HG03354 (cell line): ENCODE results near the gene OR4C45.
"Not testable (repeated sequence)": the region's sequence is repeated elsewhere in the genome, so short reads cannot be mapped to it uniquely, and the experiment has no call there.

ENCODE experiments used
- ATAC-seq: cut with Tn5 transposase; IDR thresholded peaks from one replicate; pipeline ENCODE4 v1.9.1; 2021; ENCODE audit warnings: mild to moderate bottlenecking; ENCODE audit not compliant: unreplicated experiment, poor library complexity, severe bottlenecking

OR4C45 gene

GRCh38 chr11:50032574-50032973 is at the start of gene OR4C45:
Gene OR4C45 (plus strand): TSS chr11:50032874.
- ATAC-seq = no peak

DNA sequence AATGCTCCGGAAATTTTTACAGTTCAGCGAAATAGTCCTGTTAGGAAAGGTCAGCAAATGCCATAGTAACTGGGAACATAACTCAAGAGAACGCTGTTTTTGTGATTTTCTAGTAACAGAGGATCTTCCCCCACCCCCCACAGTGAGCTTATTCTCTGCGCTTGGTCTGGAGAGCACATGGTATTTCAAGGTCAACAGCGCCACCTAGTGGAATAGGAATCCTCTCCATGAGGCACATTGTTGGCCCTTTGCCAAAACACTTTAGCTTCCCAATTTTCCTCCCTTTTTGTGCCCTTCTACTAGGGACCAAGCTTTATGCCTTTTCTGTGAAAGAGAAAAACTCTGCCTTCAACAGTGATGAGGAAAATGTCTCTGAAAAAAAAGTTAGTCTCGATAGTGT is 37.1 kb upstream of the OR4C45 start:
- ATAC-seq = peak; percentile 50

GRCh38 chr11:50030193-50030592 is 2.5 kb upstream of the OR4C45 start:
- ATAC-seq = no peak

DNA sequence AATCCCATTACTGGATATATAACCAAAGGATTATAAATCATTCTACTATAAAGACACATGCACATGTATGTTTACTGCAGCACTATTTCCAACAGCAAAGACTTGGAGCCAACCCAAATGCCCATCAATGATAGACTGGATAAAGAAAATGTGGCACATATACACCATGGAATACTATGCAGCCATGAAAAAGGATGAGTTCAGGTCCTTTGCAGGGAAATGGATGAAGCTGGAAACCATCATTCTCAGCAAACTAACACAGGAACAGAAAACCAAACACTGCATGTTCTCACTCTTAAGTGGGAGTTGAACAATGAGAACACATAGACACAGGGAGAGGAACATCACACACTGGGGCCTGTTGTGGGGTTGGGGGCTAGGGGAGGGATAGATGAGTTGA is 3.6 kb downstream of the OR4C45 start:
- ATAC-seq = not testable (repeated sequence)

- ATAC-seq = no peak
Observed at GRCh38 chr11:50037251-50037650, 4.6 kb downstream of the OR4C45 start.

DNA sequence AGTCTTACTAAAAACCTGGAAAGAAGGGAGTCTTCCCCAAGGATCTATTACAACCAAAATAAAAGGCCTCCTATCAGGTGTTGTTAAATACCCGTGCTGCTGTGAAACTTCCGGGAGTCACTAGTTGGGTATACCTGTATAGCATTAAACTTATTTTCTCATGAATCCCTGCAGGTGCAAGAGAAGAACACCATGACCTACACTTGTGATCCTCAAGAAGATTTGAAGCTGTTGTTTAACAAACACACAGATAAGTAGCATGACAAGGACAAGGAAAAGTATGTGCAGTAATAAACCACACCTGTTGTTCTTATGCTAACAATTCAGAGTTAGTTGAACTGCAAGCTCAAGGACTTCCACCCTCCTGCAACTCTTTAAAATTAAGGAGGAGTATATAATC is 12.0 kb downstream of the OR4C45 start:
- ATAC-seq = no peak

- not testable (repeated sequence) for ATAC-seq
Observed at GRCh38 chr11:50063056-50063455, 30.4 kb downstream of the OR4C45 start.

GRCh38 chr11:50070389-50070788 is 37.7 kb downstream of the OR4C45 start:
- ATAC-seq = no peak

DNA sequence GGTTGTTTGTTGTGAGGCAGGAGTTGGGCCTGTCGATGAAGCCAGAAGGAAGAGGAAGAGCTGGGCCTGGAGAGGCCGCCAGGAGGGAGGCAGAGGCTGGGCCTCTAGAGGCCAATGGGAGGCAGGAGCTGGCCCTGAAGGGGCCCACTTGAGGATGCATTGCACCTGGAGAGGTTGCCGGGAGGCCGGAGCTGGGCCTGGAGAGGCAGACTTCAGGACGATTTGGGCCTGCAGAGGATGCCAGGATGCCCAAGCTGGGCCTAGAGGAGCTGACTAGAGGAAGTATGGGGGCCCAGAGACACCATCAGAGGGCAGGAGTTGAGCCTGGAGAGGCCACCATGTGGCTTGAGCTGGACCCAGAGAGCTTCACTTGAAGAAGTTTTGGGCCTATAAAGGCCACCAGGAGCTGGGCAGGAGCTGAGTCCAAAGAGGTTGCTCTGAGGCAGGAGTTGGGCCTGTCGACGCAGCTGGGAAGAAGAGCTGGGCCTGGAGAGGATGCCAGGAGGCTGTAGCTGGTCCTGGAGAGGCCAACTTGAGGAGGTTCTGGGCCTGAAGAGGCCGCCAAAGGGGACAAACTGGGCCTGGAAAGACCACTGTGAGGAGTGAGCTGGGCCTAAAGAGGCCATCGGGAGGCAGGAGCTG is 39.0 kb downstream of the OR4C45 start:
- no peak for ATAC-seq

DNA sequence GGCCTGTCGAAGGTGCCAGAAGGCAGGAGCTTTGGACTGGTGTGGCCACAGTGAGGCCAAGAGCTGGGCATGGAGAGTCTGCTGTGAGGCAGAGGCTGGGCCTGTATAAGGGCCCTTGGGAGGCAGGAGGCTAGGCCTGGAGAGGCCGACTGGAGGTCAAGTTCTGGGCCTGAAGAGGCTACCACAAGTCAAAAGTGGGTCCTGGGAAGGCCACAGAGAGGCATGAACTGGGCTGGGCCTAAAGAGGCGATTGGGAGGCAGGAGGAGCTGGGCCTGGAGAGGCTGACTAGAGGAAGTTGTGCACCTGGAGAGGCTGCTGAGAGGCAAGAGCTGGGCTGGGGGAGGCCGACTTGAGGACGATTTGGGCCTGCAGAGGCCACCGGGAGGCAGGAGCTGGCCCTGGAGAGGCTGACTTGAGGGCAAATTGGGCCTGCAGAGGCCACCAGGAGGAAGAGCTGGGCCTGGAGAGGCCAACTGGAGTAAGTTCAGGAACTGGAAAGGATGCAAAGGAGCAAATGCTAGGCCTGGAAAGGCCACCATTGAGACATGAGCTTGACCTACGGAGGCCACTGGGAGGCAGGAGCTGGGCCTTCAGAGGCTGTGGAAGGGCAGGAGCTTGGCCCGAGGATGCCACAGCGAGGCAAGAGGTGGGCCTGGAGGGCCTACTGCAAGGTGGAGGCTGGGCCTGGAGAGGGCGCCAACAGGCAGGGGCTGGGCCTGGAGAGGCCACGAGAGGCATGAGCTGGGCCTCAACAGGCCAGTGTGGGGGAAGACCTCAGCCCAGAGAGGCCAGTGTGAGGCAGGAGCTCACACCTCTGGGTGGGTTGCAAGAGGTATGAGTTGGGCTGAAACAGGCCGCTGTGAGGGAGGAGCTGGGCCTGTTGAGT is 39.8 kb downstream of the OR4C45 start:
- ATAC-seq = no peak

DNA sequence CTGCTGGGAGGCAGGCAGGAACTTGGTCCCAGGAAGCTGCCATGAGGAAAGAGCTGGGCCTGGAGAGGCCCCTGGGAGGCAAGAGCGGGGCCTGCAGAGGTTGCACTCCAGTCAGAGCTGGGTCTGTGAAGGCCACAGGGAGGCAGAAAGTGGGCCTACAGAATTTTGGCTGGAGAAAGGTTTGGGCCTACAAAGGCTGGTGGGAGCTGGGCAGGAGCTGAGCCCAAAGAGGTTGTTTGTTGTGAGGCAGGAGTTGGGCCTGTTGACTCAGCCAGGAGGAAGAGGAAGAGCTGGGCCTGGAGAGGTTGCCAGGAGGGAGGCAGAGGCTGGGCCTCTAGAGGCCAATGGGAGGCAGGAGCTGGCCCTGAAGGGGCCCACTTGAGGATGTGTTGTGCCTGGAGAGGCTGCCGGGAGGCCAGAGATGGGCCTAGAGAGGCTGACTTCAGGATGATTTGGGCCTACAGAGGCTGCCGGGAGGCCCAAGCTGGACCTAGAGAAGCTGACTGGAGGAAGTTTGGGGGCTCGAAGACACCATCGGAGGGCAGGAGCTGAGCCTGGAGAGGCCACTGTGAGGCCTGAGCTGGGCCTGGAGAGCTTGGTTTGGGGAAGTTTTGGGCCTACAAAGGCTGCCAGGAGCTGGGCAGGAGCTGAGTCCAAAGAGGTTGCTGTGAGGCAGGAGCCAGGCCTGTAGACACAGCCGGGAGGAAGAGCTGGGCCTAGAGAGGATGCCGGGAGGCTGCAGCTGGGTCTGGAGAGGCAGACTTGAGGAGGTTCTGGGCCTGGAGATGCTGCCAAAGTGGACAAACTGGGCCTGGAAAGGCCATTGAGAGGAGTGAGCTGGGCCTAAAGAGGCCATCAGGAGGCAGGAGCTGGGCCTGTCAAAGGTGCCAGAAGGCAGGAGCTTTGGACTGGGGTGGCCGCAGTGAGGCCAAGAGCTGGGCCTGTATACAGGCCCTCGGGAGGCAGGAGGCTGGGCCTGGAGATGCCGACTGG is 40.7 kb downstream of the OR4C45 start:
- ATAC-seq = no peak

DNA sequence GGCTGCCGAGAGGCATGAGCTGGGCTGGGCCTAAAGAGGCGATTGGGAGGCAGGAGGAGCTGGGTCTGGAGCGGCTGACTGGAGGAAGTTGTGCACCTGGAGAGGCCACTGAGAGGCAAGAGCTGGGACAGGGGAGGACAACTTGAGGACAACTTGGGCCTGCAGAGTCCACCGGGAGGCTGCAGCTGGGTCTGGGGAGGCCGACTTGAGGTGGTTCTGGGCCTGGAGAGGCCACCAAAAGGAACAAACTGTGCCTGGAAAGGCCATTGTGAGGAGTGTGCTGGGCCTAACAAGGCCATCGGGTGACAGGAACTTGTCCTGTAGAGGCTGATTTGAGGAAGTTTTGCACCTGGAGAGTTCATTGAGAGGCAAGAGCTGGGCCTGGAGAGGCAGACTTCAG is 41.5 kb downstream of the OR4C45 start:
- no peak for ATAC-seq

DNA sequence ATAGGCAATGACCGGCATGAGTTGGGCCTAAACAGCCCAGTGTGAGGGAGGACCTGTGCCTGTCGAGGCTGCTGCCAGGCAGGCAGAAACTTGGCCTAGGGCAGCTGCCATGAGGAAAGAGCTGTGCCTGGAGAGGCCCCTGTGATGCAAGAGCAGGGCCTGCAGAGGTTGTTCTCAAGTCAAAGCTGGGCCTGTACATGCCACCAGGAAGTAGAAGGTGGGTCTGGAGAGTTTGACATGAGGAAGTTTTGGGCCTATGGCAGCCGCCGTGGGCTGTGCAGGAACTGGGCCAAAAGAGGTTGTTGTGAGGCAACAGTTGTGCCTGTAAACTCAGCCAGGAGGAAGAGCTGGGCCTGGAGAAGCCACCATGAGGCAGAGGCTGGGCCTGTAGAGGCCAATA is 43.2 kb downstream of the OR4C45 start:
- ATAC-seq = no peak

DNA sequence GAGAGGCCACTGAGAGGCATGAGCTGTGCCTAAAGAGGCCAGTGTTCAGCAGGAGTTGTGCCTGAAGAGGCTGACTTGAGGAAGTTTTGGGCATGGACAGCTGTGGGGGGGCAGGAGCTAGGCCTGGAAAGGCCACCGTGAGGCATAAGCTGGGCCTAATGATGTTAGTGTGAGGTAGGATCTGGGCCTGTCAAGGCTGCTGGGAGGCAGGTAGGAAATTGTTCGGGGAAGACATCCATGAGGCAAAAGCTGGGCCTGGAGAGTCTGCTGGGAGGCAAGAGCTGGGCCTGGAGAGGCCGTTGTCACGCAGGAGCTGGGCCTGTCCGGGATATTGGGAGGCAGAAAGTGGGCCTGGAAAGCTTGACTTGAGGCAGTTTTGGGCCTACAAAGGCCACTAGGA is 44.9 kb downstream of the OR4C45 start:
- no peak for ATAC-seq

GRCh38 chr11:50078001-50078400 is 45.3 kb downstream of the OR4C45 start:
- ATAC-seq = no peak

GRCh38 chr11:50078946-50079345 is 46.3 kb downstream of the OR4C45 start:
- not testable (repeated sequence) for ATAC-seq

DNA sequence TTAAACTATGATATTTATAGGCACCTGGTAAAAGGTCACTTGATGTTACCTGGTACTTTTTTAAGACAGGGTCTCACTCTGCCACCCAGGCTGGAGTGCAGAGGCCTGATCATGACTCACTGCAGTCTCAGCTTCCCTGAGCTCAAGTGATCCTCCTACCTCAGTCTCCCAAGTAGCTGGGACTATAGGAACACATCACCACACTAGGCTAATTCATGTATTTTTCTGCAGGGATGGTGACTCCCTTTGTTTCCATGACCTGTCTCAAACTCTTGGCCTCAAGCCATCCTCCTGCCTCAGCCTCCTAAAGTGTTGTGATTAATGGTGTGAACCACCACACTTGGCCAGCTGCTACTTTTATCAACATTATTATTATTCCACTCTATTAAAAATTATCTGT is 47.6 kb downstream of the OR4C45 start:
- no peak for ATAC-seq
